MCF 10A (cell line): ENCODE results near the gene RPUSD4. TPM values are rescaled to one million over a fixed set of nuclear protein-coding genes. Genes with fewer than 3 reads are reported as not detected.

Experiments used
- BruUV-seq: library from RNA; stranded (reverse); fragments of 400-500 nt; replicated peaks from 2 replicates; lab custom pipeline; 2021; lab: Mats Ljungman, UMichigan
- CTCF ChIA-PET: fragments of 300-600 bp; sonication (Branson Sonifier 250); formaldehyde crosslinking; extraction: SDS; loops from one replicate; lab custom pipeline; 2021; ENCODE audit warnings: antibody characterized with exemption, inconsistent platforms; lab: Yijun Ruan, JAX
- POLR2A ChIA-PET: fragments of 300-600, 350-650 bp; sonication (Branson Sonifier 250); formaldehyde crosslinking; extraction: SDS; loops from one replicate; lab custom pipeline; 2020; ENCODE audit warnings: antibody characterized with exemption, inconsistent platforms; lab: Yijun Ruan, JAX
- DNase-seq: peaks from one replicate; pipeline ENCODE4 v3.0.0-alpha.2; 2018; ENCODE audit not compliant: unreplicated experiment
- H3K27ac Mint-ChIP-seq: one replicate; pipeline ENCODE4 v1.8.0; 2022; ENCODE audit warnings: mild to moderate bottlenecking, low read depth, mixed read lengths; ENCODE audit not compliant: unreplicated experiment
- H3K27me3 Mint-ChIP-seq: one replicate; pipeline ENCODE4 v1.8.0; 2022; ENCODE audit warnings: mixed read lengths; ENCODE audit not compliant: insufficient read depth, unreplicated experiment
- H3K36me3 Mint-ChIP-seq: one replicate; pipeline ENCODE4 v1.8.0; 2022; ENCODE audit warnings: mild to moderate bottlenecking, moderate library complexity, mixed read lengths; ENCODE audit not compliant: insufficient read depth, unreplicated experiment
- H3K4me1 Mint-ChIP-seq: one replicate; pipeline ENCODE4 v1.8.0; 2022; ENCODE audit warnings: mixed read lengths; ENCODE audit not compliant: insufficient read depth, unreplicated experiment
- H3K4me3 Mint-ChIP-seq: one replicate; pipeline ENCODE4 v1.8.0; 2022; ENCODE audit warnings: mild to moderate bottlenecking, moderate library complexity, mixed read lengths; ENCODE audit not compliant: unreplicated experiment
- H3K9me3 Mint-ChIP-seq: one replicate; pipeline ENCODE4 v1.8.0; 2022; ENCODE audit warnings: mixed read lengths; ENCODE audit not compliant: unreplicated experiment
- intact Hi-C: fragments of 100-400 bp; cut with micrococcal nuclease; formaldehyde crosslinking; loops from 2 replicates; pipeline ENCODE4 v1.14.1; 2022
- total RNA-seq: library from RNA; stranded (reverse); gene quantifications from 2 replicates; pipeline ENCODE4 v1.2.3, GENCODE V29; 2022
- TF ChIP-seq, protein P1 (sequence below): fragments of 200-600 bp; IDR thresholded peaks from one replicate; pipeline ENCODE4 v1.8.0; 2022; ENCODE audit warnings: antibody characterized with exemption, mild to moderate bottlenecking; ENCODE audit not compliant: unreplicated experiment

Gene RPUSD4
- total RNA-seq, 1 experiment from 2014 or later: 26.7 TPM

DNA sequence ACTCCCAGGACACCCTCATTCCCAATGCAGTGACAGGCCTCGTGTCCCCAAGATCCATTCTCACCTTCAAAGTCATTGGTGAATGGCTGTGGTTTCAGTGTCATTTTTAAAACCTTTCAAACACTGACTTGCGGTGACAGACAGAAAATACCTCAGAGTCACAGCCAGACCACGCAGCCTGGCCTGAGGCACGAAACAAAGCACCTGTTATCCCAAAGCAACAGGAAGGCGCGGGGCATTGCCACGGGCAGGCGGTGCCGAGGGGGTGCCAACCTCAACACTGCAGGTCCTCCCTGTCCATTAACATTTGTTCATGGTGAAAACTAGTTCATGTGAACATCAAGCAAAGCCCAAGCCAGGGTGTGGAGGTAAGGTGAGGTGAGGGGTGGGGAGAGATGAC is 38.2 kb downstream of the RPUSD4 start:
- no peak overlapping the region for H3K4me3 Mint-ChIP-seq
- no TSS peak for BruUV-seq
- DNase-seq: no peak
- CTCF ChIA-PET: no interaction called here
- POLR2A ChIA-PET: no interaction called here
- H3K4me1 Mint-ChIP-seq: no peaks in the 10 kb centered on the region
- H3K9me3 Mint-ChIP-seq: no peaks in the 10 kb centered on the region
- H3K36me3 Mint-ChIP-seq: peaks cover 3% of the 10 kb centered on the region
- TF ChIP-seq, protein P1, sequence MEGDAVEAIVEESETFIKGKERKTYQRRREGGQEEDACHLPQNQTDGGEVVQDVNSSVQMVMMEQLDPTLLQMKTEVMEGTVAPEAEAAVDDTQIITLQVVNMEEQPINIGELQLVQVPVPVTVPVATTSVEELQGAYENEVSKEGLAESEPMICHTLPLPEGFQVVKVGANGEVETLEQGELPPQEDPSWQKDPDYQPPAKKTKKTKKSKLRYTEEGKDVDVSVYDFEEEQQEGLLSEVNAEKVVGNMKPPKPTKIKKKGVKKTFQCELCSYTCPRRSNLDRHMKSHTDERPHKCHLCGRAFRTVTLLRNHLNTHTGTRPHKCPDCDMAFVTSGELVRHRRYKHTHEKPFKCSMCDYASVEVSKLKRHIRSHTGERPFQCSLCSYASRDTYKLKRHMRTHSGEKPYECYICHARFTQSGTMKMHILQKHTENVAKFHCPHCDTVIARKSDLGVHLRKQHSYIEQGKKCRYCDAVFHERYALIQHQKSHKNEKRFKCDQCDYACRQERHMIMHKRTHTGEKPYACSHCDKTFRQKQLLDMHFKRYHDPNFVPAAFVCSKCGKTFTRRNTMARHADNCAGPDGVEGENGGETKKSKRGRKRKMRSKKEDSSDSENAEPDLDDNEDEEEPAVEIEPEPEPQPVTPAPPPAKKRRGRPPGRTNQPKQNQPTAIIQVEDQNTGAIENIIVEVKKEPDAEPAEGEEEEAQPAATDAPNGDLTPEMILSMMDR: no peak
- H3K27me3 Mint-ChIP-seq: no peaks in the 10 kb centered on the region
- intact Hi-C loops: no loop called here
- H3K27ac Mint-ChIP-seq: no peak overlapping the region

DNA sequence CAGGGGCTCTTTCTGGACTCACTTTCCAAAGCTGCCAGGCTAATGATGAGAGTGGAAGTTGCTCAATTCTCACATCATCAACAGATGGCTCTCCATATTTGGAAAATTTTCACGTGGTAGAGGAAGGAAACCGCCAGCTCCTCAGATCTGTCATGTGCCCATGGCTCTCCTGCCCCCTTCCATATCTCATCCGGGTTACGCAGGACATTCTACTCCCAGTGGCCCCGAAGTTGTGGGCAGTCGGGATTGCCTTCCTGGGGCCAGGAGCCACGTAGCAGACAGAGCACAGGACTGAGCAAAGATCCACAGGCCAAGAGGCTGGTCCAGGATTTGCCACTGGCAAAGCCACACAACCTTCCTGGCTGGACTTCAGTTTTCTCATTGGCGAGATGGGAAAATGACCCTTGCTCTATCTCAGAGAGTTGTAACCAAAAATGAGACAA is 38.8 kb downstream of the RPUSD4 start:
- CTCF ChIA-PET: no interaction called here

DNA sequence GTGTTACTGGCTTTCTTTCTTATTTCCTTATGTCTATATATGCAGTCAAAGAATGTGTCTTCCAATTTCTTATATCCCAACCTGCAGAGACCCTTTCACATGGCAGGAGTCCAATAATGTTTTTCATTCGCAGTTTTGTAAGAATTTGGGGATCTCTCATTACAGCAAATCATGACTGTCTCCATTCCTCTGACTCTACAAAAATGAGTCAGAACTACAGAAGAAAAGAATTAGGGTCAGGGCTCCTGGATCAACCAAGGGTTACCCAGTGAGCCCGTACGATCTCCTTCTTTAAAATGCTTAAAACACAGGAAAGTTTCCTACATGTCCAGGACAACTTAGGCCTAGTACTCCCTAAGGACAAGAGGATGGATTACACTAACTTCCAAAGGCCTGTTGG is 42.2 kb downstream of the RPUSD4 start:
- intact Hi-C loops: no loop called here
- POLR2A ChIA-PET: interaction anchor here (0.7 kb wide), 1 partner anchor 47 kb away, joined by 3 read pairs; no protein-coding TSS in a partner anchor
- TF ChIP-seq, protein P1: no peak
- no peak overlapping the region for H3K27ac Mint-ChIP-seq
- H3K4me1 Mint-ChIP-seq: no peaks in the 10 kb centered on the region
- H3K36me3 Mint-ChIP-seq: peaks cover 4% of the 10 kb centered on the region
- no peaks in the 10 kb centered on the region for H3K9me3 Mint-ChIP-seq
- CTCF ChIA-PET: interaction anchor here (1.1 kb wide), 1 partner anchor 24 kb away, joined by 3 read pairs; no protein-coding TSS in a partner anchor
- no TSS peak for BruUV-seq
- no peaks in the 10 kb centered on the region for H3K27me3 Mint-ChIP-seq
- no peak for DNase-seq
- H3K4me3 Mint-ChIP-seq: no peak overlapping the region

More for the DNA sequence above, 38.8 kb downstream of the RPUSD4 start:
- H3K4me1 Mint-ChIP-seq: no peaks in the 10 kb centered on the region
- H3K27ac Mint-ChIP-seq: no peak overlapping the region
- H3K27me3 Mint-ChIP-seq: no peaks in the 10 kb centered on the region
- H3K36me3 Mint-ChIP-seq: peaks cover 4% of the 10 kb centered on the region
- no peak for DNase-seq
- intact Hi-C loops: no loop called here
- BruUV-seq: no TSS peak
- TF ChIP-seq, protein P1: no peak
- no peaks in the 10 kb centered on the region for H3K9me3 Mint-ChIP-seq
- POLR2A ChIA-PET: no interaction called here
- H3K4me3 Mint-ChIP-seq: no peak overlapping the region

DNA sequence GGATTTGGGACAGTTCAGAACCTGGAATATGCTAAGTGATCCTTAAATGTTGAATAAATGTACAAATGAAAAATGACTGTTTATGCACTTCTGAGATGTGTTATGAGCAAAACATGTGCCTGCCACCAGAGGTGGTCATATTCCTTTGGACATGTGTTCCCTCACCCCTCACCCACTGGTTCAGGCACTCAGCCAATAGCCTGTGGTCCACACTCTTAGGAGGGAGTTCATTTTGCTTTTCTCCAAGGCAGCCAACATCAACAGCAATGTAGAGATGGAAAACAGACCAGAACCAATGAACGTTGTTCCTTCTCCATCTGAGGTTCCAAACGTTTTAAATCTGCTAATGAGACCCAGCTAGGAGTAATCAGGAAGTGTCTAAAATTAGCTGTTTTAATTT is 44.0 kb downstream of the RPUSD4 start:
- ChIA-PET POLR2A (no interaction called here), CTCF (interaction anchor here (1.6 kb wide), 1 partner anchor 226 kb away, joined by 4 read pairs; no protein-coding TSS in a partner anchor)
- Mint-ChIP-seq H3K27me3 (no peaks in the 10 kb centered on the region), H3K4me1 (peaks cover 8% of the 10 kb centered on the region), H3K9me3 (no peaks in the 10 kb centered on the region), H3K27ac (no peak overlapping the region), H3K4me3 (no peak overlapping the region), H3K36me3 (peaks cover 4% of the 10 kb centered on the region)
- intact Hi-C loops: no loop called here
- no TSS peak for BruUV-seq
- TF ChIP-seq, protein P1: no peak
- DNase-seq: no peak
